Fibroblast of lung (primary cell): ENCODE data around the gene STARD10. TPM values are rescaled to one million over a fixed set of nuclear protein-coding genes. Genes with fewer than 3 reads are reported as not detected.

Experiments used
- DNase-seq, 2 donors: peaks; one replicate each; pipeline versions ENCODE4 v3.0.0 to v3.0.0-alpha.2; 2010; ENCODE audit warnings: low read depth in 2 of 2
- H2AFZ ChIP-seq: 2 replicates; pipeline ENCODE4 v1.5.1; 2012; ENCODE audit warnings: low read length, control low read depth, inconsistent platforms
- H3K27ac ChIP-seq: 2 replicates; pipeline ENCODE4 v1.5.1; 2011; ENCODE audit warnings: low read length, control low read depth; ENCODE audit not compliant: insufficient read depth
- H3K27me3 ChIP-seq: 2 replicates; pipeline ENCODE4 v1.5.1; 2011; ENCODE audit warnings: mild to moderate bottlenecking, low read length; ENCODE audit not compliant: control insufficient read depth, insufficient read depth
- H3K36me3 ChIP-seq: 2 replicates; pipeline ENCODE4 v1.5.1; 2011; ENCODE audit warnings: low read length; ENCODE audit not compliant: control insufficient read depth, insufficient read depth
- H3K4me1 ChIP-seq: 2 replicates; pipeline ENCODE4 v1.5.1; 2011; ENCODE audit warnings: low read length; ENCODE audit not compliant: control insufficient read depth, insufficient read depth; ENCODE audit errors: extremely low read depth
- H3K4me2 ChIP-seq: 2 replicates; pipeline ENCODE4 v1.5.1; 2011; ENCODE audit warnings: low read length, control low read depth; ENCODE audit not compliant: insufficient read depth; ENCODE audit errors: extremely low read depth
- H3K4me3 ChIP-seq, 4 experiments: fragments of 200-600 bp in 1 of 4; sonication (generic) in 1 of 4; replicated peaks in 1 of 4; 2 replicates each; pipeline ENCODE4 v1.5.1; 2011 to 2016; ENCODE audit warnings: low read length in 4 of 4, low read depth in 3 of 4, mild to moderate bottlenecking in 3 of 4, control low read depth in 2 of 4, inconsistent platforms in 1 of 4, mixed read lengths in 1 of 4; ENCODE audit not compliant: insufficient read depth in 1 of 4; ENCODE audit errors: control extremely low read depth in 1 of 4
- H3K79me2 ChIP-seq: 2 replicates; pipeline ENCODE4 v1.5.1; 2012; ENCODE audit warnings: mild to moderate bottlenecking, low read length, inconsistent platforms; ENCODE audit not compliant: control insufficient read depth, insufficient read depth
- H3K9ac ChIP-seq: 2 replicates; pipeline ENCODE4 v1.5.1; 2011; ENCODE audit warnings: mild to moderate bottlenecking, low read length, control low read depth; ENCODE audit not compliant: insufficient read depth
- H3K9me3 ChIP-seq: 2 replicates; pipeline ENCODE4 v1.5.1; 2012; ENCODE audit warnings: low read depth, low read length; ENCODE audit not compliant: control insufficient read depth, insufficient read depth
- H4K20me1 ChIP-seq: 2 replicates; pipeline ENCODE4 v1.5.1; 2011; ENCODE audit warnings: low read length; ENCODE audit not compliant: control insufficient read depth, insufficient read depth; ENCODE audit errors: extremely low read depth
- EZH2 ChIP-seq: IDR thresholded peaks from 2 replicates; pipeline ENCODE4 v1.5.1; 2012; ENCODE audit warnings: low read length, control low read depth, mild to moderate bottlenecking; ENCODE audit errors: missing control alignments
- polyA minus RNA-seq: library from RNA; depleted of rRNA, polyadenylated mRNA; stranded (reverse); fragments of >200 nt; gene quantifications from 2 replicates; pipeline ENCODE4 v1.2.3, GENCODE V29; 2011; ENCODE audit warnings: low replicate concordance
- polyA plus RNA-seq, 2 donors: library from polyadenylated mRNA; depleted of rRNA in 1 of 2; stranded (reverse) in 1 of 2; unstranded in 1 of 2; fragments of >200 nt; gene quantifications; 2 replicates each; pipeline ENCODE4 v1.2.1, GENCODE V29; 2011 to 2012; ENCODE audit warnings: missing spikeins in 1 of 2
- total RNA-seq: library from RNA; depleted of rRNA; stranded (reverse); fragments of >200 nt; gene quantifications from 2 replicates; pipeline ENCODE4 v1.2.1, GENCODE V29; 2014
- TF ChIP-seq, protein P1 (sequence below), 2 donors: IDR thresholded peaks in 1 of 2; conservative IDR thresholded peaks in 1 of 2; 1 replicate in 1 of 2; 2 replicates in 1 of 2; pipeline ENCODE4 v1.5.1; 2011 to 2012; ENCODE audit warnings: low read length in 2 of 2, control low read depth in 1 of 2, inconsistent platforms in 1 of 2, low read depth in 1 of 2, mild to moderate bottlenecking in 1 of 2

STARD10 gene, protein sequence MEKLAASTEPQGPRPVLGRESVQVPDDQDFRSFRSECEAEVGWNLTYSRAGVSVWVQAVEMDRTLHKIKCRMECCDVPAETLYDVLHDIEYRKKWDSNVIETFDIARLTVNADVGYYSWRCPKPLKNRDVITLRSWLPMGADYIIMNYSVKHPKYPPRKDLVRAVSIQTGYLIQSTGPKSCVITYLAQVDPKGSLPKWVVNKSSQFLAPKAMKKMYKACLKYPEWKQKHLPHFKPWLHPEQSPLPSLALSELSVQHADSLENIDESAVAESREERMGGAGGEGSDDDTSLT
- total RNA-seq (32.0 and 38.3 TPM in 2 replicates), polyA plus RNA-seq (11.4 and 20.7 TPM in 2 replicates), polyA minus RNA-seq (38.3 and 67.4 TPM in 2 replicates)
- 11.3 and 22.7 TPM in 2 replicates for polyA plus RNA-seq (2012)

DNA sequence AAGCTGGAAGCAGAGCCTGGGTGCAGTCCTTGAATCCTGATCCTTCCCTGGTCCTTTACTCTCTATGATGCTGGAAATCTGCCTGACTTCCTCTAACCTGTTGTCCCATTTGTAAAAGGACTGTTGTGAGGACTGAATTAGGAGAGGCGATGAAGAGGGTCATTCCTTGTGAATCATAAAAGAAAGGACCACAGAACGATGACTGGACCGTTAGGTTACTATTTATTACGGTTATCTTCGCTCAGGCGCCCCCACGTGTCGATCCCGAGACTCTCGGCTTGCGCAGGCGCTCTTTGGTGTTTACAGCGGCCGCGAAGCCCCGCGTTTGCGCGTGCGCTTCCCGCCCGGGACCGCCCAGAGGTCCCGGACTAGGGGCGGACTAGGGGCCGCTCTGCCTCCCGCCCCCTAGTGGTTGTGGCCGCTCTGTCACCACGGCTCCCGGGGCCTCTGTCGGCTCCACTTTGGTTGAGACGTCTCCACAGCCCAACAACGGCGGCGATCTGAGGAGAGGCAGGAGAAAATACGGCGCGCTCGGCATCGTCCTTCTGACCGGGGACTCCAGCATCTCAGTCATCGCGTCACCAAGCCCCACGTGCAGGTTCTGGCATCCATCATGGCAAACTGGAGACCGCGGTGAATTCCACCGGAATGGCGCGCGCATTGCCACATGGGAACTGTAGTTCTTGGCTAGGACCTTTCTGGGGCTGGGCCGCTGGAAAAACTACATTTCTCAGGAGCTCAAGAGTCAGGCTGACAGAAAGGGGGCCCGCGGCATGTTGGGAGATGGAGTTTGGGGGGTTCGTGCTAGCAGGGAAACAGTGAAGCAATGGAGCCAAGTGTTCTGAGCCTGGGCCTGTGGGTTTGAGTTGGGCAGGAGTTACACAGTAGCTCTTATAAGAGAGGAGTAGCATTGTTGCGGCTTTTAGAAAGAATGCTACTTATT lies at the start of gene STARD10:
STARD10 (minus strand) TSS at position 623 of the 943 bp plus-strand sequence. CDS start 12,866 bp downstream, outside the sequence.
- Histone ChIP-seq H3K4me1 (peaks cover 16% of the 10 kb centered on the region), H3K27ac (peak within 1 kb of the TSS; percentile 65), H4K20me1 (no peaks in the 10 kb centered on the region), H3K9me3 (no peaks in the 10 kb centered on the region), H3K27me3 (no peaks in the 10 kb centered on the region), H3K4me2 (peak within 1 kb of the TSS; percentile 84), H2AFZ (peak within 1 kb of the TSS; percentile 88), H3K4me3 (peak within 1 kb of the TSS; percentile 51 to 77 (median 66)), H3K79me2 (no peaks in the 10 kb centered on the region), H3K36me3 (no peaks in the 10 kb centered on the region), H3K9ac (peak within 1 kb of the TSS; percentile 51)
- TF ChIP-seq, protein P1, sequence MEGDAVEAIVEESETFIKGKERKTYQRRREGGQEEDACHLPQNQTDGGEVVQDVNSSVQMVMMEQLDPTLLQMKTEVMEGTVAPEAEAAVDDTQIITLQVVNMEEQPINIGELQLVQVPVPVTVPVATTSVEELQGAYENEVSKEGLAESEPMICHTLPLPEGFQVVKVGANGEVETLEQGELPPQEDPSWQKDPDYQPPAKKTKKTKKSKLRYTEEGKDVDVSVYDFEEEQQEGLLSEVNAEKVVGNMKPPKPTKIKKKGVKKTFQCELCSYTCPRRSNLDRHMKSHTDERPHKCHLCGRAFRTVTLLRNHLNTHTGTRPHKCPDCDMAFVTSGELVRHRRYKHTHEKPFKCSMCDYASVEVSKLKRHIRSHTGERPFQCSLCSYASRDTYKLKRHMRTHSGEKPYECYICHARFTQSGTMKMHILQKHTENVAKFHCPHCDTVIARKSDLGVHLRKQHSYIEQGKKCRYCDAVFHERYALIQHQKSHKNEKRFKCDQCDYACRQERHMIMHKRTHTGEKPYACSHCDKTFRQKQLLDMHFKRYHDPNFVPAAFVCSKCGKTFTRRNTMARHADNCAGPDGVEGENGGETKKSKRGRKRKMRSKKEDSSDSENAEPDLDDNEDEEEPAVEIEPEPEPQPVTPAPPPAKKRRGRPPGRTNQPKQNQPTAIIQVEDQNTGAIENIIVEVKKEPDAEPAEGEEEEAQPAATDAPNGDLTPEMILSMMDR (conservative IDR thresholded peaks at IDR 0.05 in 1 of 2, IDR thresholded peaks at IDR 0.05 in 1 of 2; ENCODE audit: low read depth in 1 of 2, low read length in 2 of 2): peak; percentile 83 to 88
- no peak for TF ChIP-seq EZH2
- DNase-seq: peak; percentile 90 to 94

DNA sequence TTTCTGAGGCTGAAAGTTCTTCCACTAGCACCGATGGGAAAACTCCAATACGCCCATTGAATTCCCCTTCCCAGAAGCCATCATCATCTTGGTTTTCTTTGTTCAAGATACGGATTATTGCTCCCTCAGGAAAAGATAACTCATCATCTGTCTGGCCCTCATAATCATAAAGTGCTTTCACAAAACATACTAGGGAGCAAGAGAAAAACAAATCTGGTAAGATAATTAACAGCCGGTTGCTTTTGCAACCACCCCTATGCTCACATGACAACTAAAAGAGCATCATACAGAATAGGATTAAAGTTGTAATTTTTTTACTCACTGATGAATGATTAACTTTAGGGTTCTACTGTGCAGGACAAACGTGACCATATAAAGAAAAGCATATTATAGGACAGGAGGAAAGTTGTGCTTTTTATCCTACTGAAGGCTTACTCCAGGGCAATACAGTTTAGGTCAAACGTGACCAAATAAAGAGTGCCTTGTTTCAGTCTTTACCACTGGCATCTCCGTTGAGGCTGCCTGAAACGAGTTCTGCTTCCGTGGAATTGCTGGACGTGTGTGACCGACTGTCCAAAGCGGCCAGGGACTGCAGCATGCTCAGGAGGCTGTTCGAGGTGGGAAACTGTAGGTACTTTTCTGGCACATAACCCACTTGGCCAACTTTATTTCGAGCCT lies 48.9 kb upstream of the STARD10 start:
- H3K9ac ChIP-seq: no peak overlapping the region
- TF ChIP-seq EZH2: no peak
- TF ChIP-seq, protein P1 (conservative IDR thresholded peaks at IDR 0.05 in 1 of 2, IDR thresholded peaks at IDR 0.05 in 1 of 2; ENCODE audit: low read depth in 1 of 2, low read length in 2 of 2): no peak
- no peaks in the 10 kb centered on the region for H3K9me3 ChIP-seq
- H3K4me1 ChIP-seq: peaks cover 6% of the 10 kb centered on the region
- H4K20me1 ChIP-seq: no peaks in the 10 kb centered on the region
- no peak overlapping the region for H3K4me3 ChIP-seq
- H3K4me2 ChIP-seq: no peak overlapping the region
- H3K79me2 ChIP-seq: no peaks in the 10 kb centered on the region
- H3K36me3 ChIP-seq: no peaks in the 10 kb centered on the region
- no peaks in the 10 kb centered on the region for H3K27me3 ChIP-seq
- no peak for DNase-seq
- no peak overlapping the region for H3K27ac ChIP-seq
- H2AFZ ChIP-seq: no peak overlapping the region
